OCI-LY3 (cell line): ENCODE results near the gene STK35.

Source experiments
- H2AFZ ChIP-seq: fragments of 200-600, 300-600 bp; shearing (Covaris generic); 2 replicates; pipeline ENCODE4 v1.6.0; 2014; ENCODE audit warnings: antibody characterized with exemption, low read depth, low read length
- H3K27ac ChIP-seq: fragments of 200-600, 300-600 bp; sonication (generic); 2 replicates; pipeline ENCODE4 v1.5.1; 2014; ENCODE audit warnings: mild to moderate bottlenecking, low read length, moderate library complexity, mixed read lengths
- H3K27me3 ChIP-seq: fragments of 200-600, 300-600 bp; sonication (generic); 2 replicates; pipeline ENCODE4 v1.6.1; 2014; ENCODE audit warnings: low read depth, low read length, mixed read lengths
- H3K36me3 ChIP-seq: fragments of 200-600, 300-600 bp; sonication (generic); replicated peaks from 2 replicates; pipeline ENCODE3; 2014; ENCODE audit warnings: low read depth, low read length, mixed read lengths
- H3K4me1 ChIP-seq: fragments of 300-600, 200-600 bp; sonication (generic); 2 replicates; pipeline ENCODE4 v1.6.1; 2014; ENCODE audit warnings: low read length, mixed read lengths
- H3K4me2 ChIP-seq: fragments of 200-600, 300-600 bp; sonication (generic); 2 replicates; pipeline ENCODE4 v1.6.1; 2014; ENCODE audit warnings: low read length, mixed read lengths
- H3K4me3 ChIP-seq: fragments of 300-600, 200-600 bp; sonication (generic); 2 replicates; pipeline ENCODE4 v1.5.1; 2014; ENCODE audit warnings: antibody characterized with exemption, mild to moderate bottlenecking, low read length, moderate library complexity
- H3K79me2 ChIP-seq: fragments of 300-600, 200-600 bp; shearing (Covaris generic); 2 replicates; pipeline ENCODE4 v1.6.1; 2014; ENCODE audit warnings: mild to moderate bottlenecking, low read length, mixed read lengths
- H3K9ac ChIP-seq: fragments of 300-600, 200-600 bp; shearing (Covaris generic); 2 replicates; pipeline ENCODE4 v1.6.0; 2014; ENCODE audit warnings: mild to moderate bottlenecking, low read length, moderate library complexity
- H3K9me3 ChIP-seq: fragments of 200-600, 300-600 bp; shearing (Covaris generic); 2 replicates; pipeline ENCODE4 v1.6.1; 2014; ENCODE audit warnings: low read length, mixed read lengths; ENCODE audit not compliant: insufficient read depth
- H4K20me1 ChIP-seq: fragments of 200-600, 300-600 bp; sonication (generic); 2 replicates; pipeline ENCODE4 v1.6.1; 2016; ENCODE audit warnings: low read length, mixed read lengths; ENCODE audit not compliant: insufficient read depth
- EZH2phosphoT487 ChIP-seq: fragments of 200-600 bp; shearing (Covaris generic); IDR thresholded peaks from 2 replicates; pipeline ENCODE4 v1.6.1; 2018; ENCODE audit warnings: antibody characterized with exemption, mixed run types, low read depth
- TF ChIP-seq, protein P1 (sequence below): fragments of 200-600, 300-600 bp; sonication (generic); IDR thresholded peaks from 2 replicates; pipeline ENCODE4 v1.5.1; 2014; ENCODE audit warnings: antibody characterized with exemption, low read length, low read depth

STK35 gene

GRCh38 chr20:2162125-2162822, 60.6 kb downstream of the STK35 start:
- Histone ChIP-seq H4K20me1 (no peaks in the 10 kb centered on the region), H3K4me2 (no peak overlapping the region)

GRCh38 chr20:2162823-2163166, 61.2 kb downstream of the STK35 start:
- H2AFZ ChIP-seq: no peak overlapping the region
- no peaks in the 10 kb centered on the region for H4K20me1 ChIP-seq
- H3K4me2 ChIP-seq: no peak overlapping the region
- H3K79me2 ChIP-seq: no peaks in the 10 kb centered on the region
- H3K27me3 ChIP-seq: peaks cover 6% of the 10 kb centered on the region; the same call in 1 of the 2 replicates
- no peak overlapping the region for H3K4me3 ChIP-seq
- TF ChIP-seq EZH2phosphoT487: no peak
- TF ChIP-seq, protein P1, sequence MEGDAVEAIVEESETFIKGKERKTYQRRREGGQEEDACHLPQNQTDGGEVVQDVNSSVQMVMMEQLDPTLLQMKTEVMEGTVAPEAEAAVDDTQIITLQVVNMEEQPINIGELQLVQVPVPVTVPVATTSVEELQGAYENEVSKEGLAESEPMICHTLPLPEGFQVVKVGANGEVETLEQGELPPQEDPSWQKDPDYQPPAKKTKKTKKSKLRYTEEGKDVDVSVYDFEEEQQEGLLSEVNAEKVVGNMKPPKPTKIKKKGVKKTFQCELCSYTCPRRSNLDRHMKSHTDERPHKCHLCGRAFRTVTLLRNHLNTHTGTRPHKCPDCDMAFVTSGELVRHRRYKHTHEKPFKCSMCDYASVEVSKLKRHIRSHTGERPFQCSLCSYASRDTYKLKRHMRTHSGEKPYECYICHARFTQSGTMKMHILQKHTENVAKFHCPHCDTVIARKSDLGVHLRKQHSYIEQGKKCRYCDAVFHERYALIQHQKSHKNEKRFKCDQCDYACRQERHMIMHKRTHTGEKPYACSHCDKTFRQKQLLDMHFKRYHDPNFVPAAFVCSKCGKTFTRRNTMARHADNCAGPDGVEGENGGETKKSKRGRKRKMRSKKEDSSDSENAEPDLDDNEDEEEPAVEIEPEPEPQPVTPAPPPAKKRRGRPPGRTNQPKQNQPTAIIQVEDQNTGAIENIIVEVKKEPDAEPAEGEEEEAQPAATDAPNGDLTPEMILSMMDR: no peak
- H3K9me3 ChIP-seq: no peaks in the 10 kb centered on the region
- H3K4me1 ChIP-seq: no peaks in the 10 kb centered on the region
- H3K36me3 ChIP-seq: no peaks in the 10 kb centered on the region
- H3K27ac ChIP-seq: no peak overlapping the region
- no peak overlapping the region for H3K9ac ChIP-seq

More at GRCh38 chr20:2162125-2162822, 60.6 kb downstream of the STK35 start:
- no peak overlapping the region for H2AFZ ChIP-seq
- H3K79me2 ChIP-seq: no peaks in the 10 kb centered on the region
- peaks cover 6% of the 10 kb centered on the region; the same call in 1 of the 2 replicates for H3K27me3 ChIP-seq
- TF ChIP-seq, protein P1: no peak
- no peak for TF ChIP-seq EZH2phosphoT487
- H3K4me1 ChIP-seq: no peaks in the 10 kb centered on the region
- no peak overlapping the region for H3K4me3 ChIP-seq
- H3K36me3 ChIP-seq: no peaks in the 10 kb centered on the region
- H3K9ac ChIP-seq: no peak overlapping the region
- no peaks in the 10 kb centered on the region for H3K9me3 ChIP-seq
- H3K27ac ChIP-seq: no peak overlapping the region

DNA sequence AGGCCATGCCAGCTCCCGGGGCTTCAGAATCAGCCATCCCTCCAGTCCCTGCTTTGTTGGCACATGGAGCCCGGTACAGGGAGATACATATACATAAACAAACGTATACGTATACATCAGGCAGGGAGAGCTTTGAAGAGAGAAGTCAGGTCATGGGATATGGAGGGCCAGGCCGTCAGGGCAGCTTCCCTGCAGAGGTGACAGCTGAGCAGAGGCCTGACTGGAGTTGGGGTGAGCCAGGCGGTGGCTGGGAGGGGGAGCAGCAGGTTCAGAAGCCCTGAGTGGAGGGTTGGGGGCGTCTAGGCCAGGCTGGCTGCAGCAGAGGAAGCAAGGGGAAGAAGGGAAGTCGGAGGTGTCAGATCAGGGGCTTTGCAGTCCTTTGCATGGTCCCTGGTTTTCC, 61.7 kb downstream of the STK35 start:
- no peaks in the 10 kb centered on the region for H3K9me3 ChIP-seq
- no peak overlapping the region for H3K4me3 ChIP-seq
- H3K9ac ChIP-seq: no peak overlapping the region
- H3K79me2 ChIP-seq: no peaks in the 10 kb centered on the region
- no peaks in the 10 kb centered on the region for H3K4me1 ChIP-seq
- H3K27ac ChIP-seq: no peak overlapping the region
- no peak overlapping the region for H3K4me2 ChIP-seq
- no peaks in the 10 kb centered on the region for H4K20me1 ChIP-seq
- TF ChIP-seq, protein P1: no peak
- no peak for TF ChIP-seq EZH2phosphoT487
- no peak overlapping the region for H2AFZ ChIP-seq
- peaks cover 6% of the 10 kb centered on the region; the same call in 1 of the 2 replicates for H3K27me3 ChIP-seq
- H3K36me3 ChIP-seq: no peaks in the 10 kb centered on the region

DNA sequence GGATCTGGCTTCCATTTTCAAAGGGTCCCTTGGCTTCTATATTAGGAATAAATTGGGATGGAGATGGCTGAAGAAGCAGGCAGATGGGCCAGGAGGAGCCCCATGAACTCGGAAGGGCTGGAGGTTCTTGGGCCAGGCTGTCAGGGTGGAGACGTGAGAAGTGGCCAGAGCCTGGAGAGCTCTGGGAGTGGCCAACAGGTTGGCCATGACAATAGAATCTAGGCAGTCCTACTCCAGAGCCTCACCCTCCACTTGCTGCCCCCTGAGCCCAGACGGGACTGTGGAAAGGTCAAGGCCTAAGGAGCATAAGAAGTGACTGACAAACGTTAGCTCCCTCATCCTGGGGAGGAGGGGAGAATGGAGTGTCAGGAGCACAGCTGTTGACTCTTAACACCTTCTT, 62.1 kb downstream of the STK35 start:
- Histone ChIP-seq H3K9ac (no peak overlapping the region), H3K79me2 (no peaks in the 10 kb centered on the region), H3K4me3 (no peak overlapping the region), H3K4me1 (no peaks in the 10 kb centered on the region), H2AFZ (no peak overlapping the region), H3K4me2 (no peak overlapping the region), H3K9me3 (no peaks in the 10 kb centered on the region), H3K36me3 (no peaks in the 10 kb centered on the region), H3K27ac (no peak overlapping the region), H4K20me1 (no peaks in the 10 kb centered on the region), H3K27me3 (peaks cover 6% of the 10 kb centered on the region; the same call in 1 of the 2 replicates)
- no peak for TF ChIP-seq EZH2phosphoT487
- TF ChIP-seq, protein P1: no peak
